ENCODE measurements around the gene TAGLN.

TAGLN gene

DNA sequence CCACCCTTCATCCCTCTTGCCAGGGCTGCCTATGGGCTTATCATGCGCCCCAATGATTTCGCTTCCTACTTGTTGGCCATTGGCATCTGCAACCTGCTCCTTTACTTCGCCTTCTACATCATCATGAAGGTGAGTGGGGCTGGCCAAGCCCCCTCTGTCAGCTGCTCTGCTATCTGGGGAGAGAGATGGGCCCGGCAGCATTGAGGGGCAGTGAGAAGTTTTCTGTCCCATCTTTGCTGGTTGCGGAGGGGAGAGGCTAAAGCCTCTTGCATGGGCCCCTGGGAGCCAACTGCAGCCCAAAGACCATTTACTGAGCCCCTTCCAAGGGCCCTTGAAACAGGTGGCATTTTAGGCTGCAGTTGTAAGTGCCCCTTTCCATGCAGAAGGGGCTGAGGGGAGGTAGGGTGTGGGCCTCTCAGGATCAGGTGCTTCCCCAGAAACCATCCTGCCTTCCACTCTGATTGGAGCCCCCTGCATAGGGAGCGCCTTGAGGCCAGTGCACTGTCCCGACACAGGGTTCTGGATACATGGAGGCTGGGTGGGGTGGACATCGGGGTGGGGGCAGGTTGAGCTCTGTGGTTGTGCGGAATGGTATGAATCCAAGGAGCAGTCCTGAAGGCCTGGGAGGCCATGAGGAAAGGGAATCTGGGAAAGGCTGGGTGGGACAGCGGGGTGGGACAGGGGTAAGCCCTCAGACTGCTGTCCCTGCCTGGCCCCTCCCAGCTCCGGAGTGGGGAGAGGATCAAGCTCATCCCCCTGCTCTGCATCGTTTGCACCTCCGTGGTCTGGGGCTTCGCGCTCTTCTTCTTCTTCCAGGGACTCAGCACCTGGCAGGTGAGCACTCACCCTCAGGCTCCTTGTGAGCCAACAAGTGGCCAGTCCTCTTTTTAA, 5.8 kb upstream of the TAGLN start:
- no peak for ATAC-seq (replicated peaks; ENCODE audit: extremely low read depth, poor library complexity, severe bottlenecking)
- no peaks in the 10 kb centered on the region for H3K27me3 Mint-ChIP-seq
- DNase-seq (ENCODE audit: low spot score in 2 of 2): no peak
- peaks cover 13% of the 10 kb centered on the region for H3K36me3 Mint-ChIP-seq (ENCODE audit: insufficient read depth)
- peaks cover 5% of the 10 kb centered on the region for H3K4me1 Mint-ChIP-seq
- no peak overlapping the region for H3K27ac Mint-ChIP-seq (ENCODE audit: low read depth)
- no peaks in the 10 kb centered on the region for H3K9me3 Mint-ChIP-seq
- H3K4me3 Mint-ChIP-seq: no peak overlapping the region

DNA sequence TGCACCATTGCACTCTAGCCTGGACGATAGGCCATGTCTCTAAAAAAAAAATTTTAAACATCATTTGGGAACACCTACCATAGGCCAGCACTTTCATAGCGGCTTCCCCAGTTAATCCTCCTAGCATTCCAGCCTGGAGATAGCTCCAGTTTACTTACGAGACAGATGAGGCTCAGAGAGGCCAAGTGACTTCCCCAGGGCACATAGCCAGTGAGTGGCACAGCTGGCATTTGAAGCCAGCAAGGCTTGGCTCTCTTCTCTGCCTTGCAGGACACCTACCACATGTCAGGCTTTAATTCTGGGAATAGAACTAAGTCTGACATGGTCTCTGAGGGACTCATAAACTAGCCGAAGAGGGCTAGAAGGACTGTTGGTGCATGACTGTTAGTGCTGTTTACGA, 4.9 kb upstream of the TAGLN start:
- Mint-ChIP-seq H3K27me3 (no peaks in the 10 kb centered on the region), H3K4me3 (no peak overlapping the region), H3K4me1 (peaks cover 5% of the 10 kb centered on the region), H3K9me3 (no peaks in the 10 kb centered on the region), H3K27ac (ENCODE audit: low read depth) (no peak overlapping the region), H3K36me3 (ENCODE audit: insufficient read depth) (peaks cover 16% of the 10 kb centered on the region)
- DNase-seq (ENCODE audit: low spot score in 2 of 2): no peak
- no peak for ATAC-seq (replicated peaks; ENCODE audit: extremely low read depth, poor library complexity, severe bottlenecking)

DNA sequence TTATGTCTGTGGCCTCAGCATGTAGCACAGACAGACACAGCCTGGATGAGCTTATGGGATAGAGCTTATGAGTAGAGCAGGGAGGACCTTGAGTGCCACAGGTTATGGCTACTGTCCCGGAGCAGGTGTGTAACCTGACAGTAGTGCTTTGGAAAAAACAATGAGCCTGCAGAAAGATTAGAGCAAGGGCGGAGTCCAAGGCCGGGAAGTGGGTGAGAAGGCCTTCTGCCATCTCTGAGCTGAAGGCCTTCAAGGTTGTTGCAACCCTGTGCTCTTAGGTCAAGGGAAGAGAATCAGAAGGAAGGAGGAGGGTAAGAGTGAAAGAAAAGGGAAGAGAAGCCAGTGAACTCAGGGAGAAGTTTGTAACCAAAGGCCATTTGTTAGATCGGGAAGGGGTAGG, 3.9 kb upstream of the TAGLN start:
- H3K36me3 Mint-ChIP-seq (ENCODE audit: insufficient read depth): peaks cover 22% of the 10 kb centered on the region
- H3K27me3 Mint-ChIP-seq: no peaks in the 10 kb centered on the region
- DNase-seq (ENCODE audit: low spot score in 2 of 2) (no peak), ATAC-seq (replicated peaks; ENCODE audit: extremely low read depth, poor library complexity, severe bottlenecking) (no peak)
- no peak overlapping the region for H3K4me3 Mint-ChIP-seq
- no peaks in the 10 kb centered on the region for H3K9me3 Mint-ChIP-seq
- H3K4me1 Mint-ChIP-seq: peaks cover 5% of the 10 kb centered on the region
- H3K27ac Mint-ChIP-seq (ENCODE audit: low read depth): peak overlapping the region; percentile 17

DNA sequence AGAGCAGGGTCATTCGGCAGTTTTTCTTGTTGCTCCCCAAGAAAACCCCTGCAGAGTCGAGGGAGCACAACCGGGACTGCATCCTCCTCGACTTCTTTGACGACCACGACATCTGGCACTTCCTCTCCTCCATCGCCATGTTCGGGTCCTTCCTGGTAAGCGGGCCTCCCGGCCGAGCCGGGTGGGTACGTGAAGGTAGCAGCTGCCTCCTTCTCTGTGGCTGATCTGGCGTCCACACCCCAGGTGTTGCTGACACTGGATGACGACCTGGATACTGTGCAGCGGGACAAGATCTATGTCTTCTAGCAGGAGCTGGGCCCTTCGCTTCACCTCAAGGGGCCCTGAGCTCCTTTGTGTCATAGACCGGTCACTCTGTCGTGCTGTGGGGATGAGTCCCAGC, 3.4 kb upstream of the TAGLN start:
- peaks cover 23% of the 10 kb centered on the region for H3K36me3 Mint-ChIP-seq (ENCODE audit: insufficient read depth)
- H3K27ac Mint-ChIP-seq (ENCODE audit: low read depth): peak overlapping the region; percentile 17
- no peak for DNase-seq (ENCODE audit: low spot score in 2 of 2)
- no peaks in the 10 kb centered on the region for H3K9me3 Mint-ChIP-seq
- H3K4me1 Mint-ChIP-seq: peaks cover 9% of the 10 kb centered on the region
- no peak for ATAC-seq (replicated peaks; ENCODE audit: extremely low read depth, poor library complexity, severe bottlenecking)
- no peaks in the 10 kb centered on the region for H3K27me3 Mint-ChIP-seq
- H3K4me3 Mint-ChIP-seq: no peak overlapping the region

DNA sequence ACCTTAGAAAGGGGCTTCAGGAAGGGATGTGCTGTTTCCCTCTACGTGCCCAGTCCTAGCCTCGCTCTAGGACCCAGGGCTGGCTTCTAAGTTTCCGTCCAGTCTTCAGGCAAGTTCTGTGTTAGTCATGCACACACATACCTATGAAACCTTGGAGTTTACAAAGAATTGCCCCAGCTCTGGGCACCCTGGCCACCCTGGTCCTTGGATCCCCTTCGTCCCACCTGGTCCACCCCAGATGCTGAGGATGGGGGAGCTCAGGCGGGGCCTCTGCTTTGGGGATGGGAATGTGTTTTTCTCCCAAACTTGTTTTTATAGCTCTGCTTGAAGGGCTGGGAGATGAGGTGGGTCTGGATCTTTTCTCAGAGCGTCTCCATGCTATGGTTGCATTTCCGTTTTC, 2.2 kb upstream of the TAGLN start:
- H3K27me3 Mint-ChIP-seq: no peaks in the 10 kb centered on the region
- H3K27ac Mint-ChIP-seq (ENCODE audit: low read depth): no peak overlapping the region
- peaks cover 22% of the 10 kb centered on the region for H3K36me3 Mint-ChIP-seq (ENCODE audit: insufficient read depth)

DNA sequence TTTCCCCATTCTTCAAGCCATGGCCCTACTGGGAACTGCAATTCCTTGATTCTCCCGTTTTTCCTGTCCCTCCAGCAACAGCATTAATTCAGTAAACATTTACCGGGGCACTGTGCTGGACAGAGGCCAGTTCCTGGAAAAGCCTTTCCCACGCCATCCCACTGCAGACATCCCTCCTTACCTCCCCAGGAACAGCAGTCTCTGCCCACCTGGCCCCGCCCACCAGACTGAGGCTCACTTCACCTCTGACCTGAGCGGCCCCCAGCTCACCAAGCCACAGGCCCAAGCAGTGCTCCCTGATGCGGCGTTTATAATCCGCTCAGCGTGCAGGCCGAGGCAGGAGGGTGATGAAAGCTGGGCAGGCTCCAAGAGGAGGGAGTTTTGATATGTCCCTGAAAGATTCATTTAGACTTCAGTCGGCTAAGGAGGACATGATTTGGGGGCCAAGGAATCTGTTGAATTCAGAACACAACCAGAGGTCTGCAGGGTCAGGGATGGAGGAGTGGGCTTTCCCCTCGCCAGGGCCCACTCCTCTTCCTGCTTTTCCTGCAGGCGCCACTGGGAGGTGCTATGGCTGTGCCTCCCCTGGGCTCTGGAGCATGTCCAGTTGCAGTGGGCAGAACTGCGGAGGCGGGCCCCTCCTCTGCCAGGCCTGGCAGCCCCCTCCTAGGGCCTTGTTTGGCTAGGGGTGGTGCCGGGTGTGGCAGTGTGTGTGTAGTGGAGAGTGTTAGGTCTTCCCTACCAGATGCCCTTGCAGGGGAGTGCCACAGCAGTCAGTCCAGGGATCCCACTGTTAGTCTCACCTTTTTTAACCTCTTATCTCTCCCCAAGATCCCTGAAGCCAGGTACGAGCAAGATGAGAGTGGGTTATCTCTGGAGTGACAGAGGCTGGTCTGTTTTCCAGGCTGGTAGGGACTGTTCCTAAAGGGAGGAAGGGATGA, 1.4 kb upstream of the TAGLN start:
- no peaks in the 10 kb centered on the region for H3K27me3 Mint-ChIP-seq
- no peaks in the 10 kb centered on the region for H3K9me3 Mint-ChIP-seq
- DNase-seq (ENCODE audit: low spot score in 2 of 2): no peak
- no peak overlapping the region for H3K4me3 Mint-ChIP-seq
- H3K4me1 Mint-ChIP-seq: peaks cover 14% of the 10 kb centered on the region
- ATAC-seq (replicated peaks; ENCODE audit: extremely low read depth, poor library complexity, severe bottlenecking): no peak
- peak overlapping the region; percentile 35 for H3K27ac Mint-ChIP-seq (ENCODE audit: low read depth)
- peaks cover 23% of the 10 kb centered on the region for H3K36me3 Mint-ChIP-seq (ENCODE audit: insufficient read depth)

More for the DNA sequence above, 2.2 kb upstream of the TAGLN start:
- H3K4me1 Mint-ChIP-seq: peaks cover 14% of the 10 kb centered on the region
- ATAC-seq (replicated peaks; ENCODE audit: extremely low read depth, poor library complexity, severe bottlenecking) (no peak), DNase-seq (ENCODE audit: low spot score in 2 of 2) (no peak)
- no peaks in the 10 kb centered on the region for H3K9me3 Mint-ChIP-seq
- no peak overlapping the region for H3K4me3 Mint-ChIP-seq

DNA sequence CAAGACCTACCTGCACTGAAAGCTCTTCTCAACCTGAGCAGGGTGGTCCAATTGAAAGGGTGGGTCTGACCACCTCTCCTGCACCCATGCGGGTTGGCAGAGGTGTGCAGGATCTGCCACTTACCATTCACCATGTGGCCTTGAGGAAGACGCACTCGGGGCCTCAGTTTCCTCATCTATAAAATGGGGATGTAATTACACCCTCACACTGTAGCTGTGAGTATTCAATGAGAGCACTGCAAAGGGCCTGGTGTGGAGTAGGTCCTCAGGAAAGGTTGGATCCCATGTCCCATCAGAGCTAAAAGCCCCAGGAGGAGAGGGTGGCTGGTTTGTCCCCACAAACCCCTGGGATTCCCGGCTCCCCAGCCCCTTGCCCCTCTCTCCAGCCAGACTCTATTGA, 557 bp upstream of the TAGLN start:
- Mint-ChIP-seq H3K27ac (ENCODE audit: low read depth) (no peak overlapping the region), H3K27me3 (no peaks in the 10 kb centered on the region), H3K36me3 (ENCODE audit: insufficient read depth) (peaks cover 24% of the 10 kb centered on the region), H3K9me3 (no peaks in the 10 kb centered on the region), H3K4me1 (peaks cover 20% of the 10 kb centered on the region), H3K4me3 (no peak overlapping the region)
- ATAC-seq (replicated peaks; ENCODE audit: extremely low read depth, poor library complexity, severe bottlenecking): no peak
- DNase-seq (ENCODE audit: low spot score in 2 of 2): no peak

DNA sequence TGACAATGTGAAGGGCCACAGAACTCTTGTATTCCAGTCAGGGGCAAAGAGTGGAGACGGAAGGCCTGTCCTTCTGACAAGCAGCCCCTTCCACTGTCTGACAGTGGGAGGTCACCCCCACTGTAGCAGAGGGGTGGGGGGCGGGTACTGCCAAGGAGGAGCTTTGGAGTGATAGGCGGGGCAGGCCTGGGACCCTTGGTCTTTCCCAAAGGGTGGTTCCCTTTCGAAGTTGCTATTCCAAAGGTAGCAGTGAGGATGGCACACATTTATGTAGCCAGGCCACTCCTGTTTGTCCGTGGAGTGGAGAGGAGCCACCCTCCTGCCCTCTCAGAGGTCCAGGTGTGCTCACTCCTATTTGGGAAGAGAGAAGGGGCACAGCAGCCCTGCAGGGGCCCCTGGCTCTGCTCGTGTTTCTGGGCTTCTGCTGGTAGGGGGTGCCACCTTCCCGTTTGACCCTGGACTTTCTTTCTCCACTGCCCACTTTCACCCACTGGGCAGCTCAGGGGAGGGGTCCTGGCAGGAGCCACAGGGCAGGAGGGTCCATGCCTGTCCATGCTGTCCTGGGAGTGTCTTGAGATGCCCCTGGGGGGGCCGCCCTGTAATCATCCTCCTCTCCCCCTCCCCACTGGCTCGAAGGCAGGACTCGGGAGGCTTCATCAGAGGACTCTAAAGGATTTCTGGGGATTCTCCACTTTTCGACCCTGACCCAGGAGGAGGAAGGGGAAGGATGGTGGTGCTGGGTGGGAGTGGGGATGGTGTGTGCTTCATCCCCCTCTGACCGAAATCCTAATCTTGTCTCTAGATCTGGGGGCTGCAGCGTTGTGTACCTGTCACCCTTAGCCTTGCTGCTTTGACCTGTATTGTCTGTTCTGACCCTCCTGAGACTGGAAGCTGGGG, 994 bp downstream of the TAGLN start:
- no peaks in the 10 kb centered on the region for H3K9me3 Mint-ChIP-seq
- peaks cover 24% of the 10 kb centered on the region for H3K4me1 Mint-ChIP-seq
- DNase-seq (ENCODE audit: low spot score in 2 of 2) (no peak), ATAC-seq (replicated peaks; ENCODE audit: extremely low read depth, poor library complexity, severe bottlenecking) (no peak)
- H3K36me3 Mint-ChIP-seq (ENCODE audit: insufficient read depth): peaks cover 35% of the 10 kb centered on the region
- no peak overlapping the region for H3K4me3 Mint-ChIP-seq
- no peaks in the 10 kb centered on the region for H3K27me3 Mint-ChIP-seq
- H3K27ac Mint-ChIP-seq (ENCODE audit: low read depth): peak overlapping the region; percentile 67

DNA sequence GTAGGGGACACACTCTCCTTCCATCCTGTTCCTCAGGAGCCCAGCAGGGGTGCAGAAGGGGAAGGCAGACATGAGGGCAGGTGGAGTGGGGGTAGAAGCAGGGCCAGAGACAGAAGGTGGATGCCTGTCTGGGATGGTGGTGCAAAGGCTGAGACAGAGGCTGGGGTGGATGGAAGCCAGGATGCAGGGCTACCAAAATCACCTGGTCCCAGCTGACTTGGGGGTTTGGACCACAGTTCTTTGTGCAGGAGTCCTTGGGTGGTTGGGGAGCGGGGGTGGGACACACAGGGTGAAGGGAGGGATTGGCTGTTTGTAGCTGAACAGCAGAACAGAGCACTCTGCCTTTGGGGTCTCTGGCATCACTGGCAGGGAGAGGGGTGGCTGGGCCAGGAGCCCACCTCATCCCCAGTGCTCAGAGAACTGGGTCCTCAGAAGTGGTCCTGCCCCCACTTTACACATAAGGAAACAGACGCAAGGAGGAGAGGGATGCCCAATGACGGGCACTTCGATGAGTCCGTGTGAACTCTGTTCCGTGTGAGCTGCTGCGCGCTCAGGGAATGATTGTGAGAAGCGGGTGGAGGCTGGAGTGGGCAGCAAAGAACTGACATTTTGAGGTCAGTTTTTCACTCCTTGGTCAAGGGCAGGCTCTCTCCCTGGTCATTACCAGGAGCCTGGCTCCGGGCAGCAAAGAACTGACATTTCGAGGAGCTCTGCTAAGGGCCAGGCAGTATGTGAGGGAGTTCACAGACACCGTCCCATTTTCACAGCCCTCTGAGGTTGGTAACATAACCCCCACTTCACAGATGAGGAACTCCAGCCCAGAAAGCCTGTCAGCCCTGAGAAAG, 1.9 kb downstream of the TAGLN start:
- Mint-ChIP-seq H3K27me3 (no peaks in the 10 kb centered on the region), H3K27ac (ENCODE audit: low read depth) (peak overlapping the region; percentile 67), H3K9me3 (no peaks in the 10 kb centered on the region), H3K4me3 (no peak overlapping the region), H3K4me1 (peaks cover 24% of the 10 kb centered on the region), H3K36me3 (ENCODE audit: insufficient read depth) (peaks cover 40% of the 10 kb centered on the region)
- DNase-seq (ENCODE audit: low spot score in 2 of 2) (no peak), ATAC-seq (replicated peaks; ENCODE audit: extremely low read depth, poor library complexity, severe bottlenecking) (no peak)

DNA sequence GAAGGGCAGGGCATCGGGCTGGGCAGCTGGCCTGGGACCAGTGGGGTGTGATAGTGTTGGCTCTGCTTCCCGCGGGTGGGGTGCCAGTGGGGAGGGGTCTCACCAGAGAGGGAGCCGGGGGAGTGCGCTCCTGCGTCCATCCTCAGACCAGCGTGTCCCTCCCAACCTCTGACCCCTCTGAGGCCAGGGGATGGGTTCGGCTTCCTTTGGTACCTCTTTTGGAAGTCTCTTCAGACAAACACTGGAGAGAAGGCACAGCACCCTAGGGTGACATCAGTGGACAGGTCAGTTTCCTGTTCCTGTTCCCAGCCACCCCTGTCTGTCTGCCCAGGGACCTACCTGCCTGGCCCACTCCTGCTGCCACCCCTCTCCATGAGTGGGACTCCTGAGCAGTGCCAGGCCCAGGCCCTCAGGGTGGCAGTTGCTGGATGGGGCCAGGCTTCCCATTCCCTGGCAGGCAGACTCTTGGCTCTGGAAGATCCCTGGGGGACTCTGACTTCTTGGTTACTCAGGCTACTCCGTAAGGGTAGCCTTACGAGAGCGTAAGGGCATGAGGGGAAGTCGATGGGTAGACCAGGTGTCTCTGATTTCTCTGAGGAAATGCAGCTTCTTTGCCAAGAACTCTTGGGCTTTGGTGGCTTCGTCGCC, 2.6 kb downstream of the TAGLN start:
- H3K9me3 Mint-ChIP-seq: no peaks in the 10 kb centered on the region
- no peak for ATAC-seq (replicated peaks; ENCODE audit: extremely low read depth, poor library complexity, severe bottlenecking)

DNA sequence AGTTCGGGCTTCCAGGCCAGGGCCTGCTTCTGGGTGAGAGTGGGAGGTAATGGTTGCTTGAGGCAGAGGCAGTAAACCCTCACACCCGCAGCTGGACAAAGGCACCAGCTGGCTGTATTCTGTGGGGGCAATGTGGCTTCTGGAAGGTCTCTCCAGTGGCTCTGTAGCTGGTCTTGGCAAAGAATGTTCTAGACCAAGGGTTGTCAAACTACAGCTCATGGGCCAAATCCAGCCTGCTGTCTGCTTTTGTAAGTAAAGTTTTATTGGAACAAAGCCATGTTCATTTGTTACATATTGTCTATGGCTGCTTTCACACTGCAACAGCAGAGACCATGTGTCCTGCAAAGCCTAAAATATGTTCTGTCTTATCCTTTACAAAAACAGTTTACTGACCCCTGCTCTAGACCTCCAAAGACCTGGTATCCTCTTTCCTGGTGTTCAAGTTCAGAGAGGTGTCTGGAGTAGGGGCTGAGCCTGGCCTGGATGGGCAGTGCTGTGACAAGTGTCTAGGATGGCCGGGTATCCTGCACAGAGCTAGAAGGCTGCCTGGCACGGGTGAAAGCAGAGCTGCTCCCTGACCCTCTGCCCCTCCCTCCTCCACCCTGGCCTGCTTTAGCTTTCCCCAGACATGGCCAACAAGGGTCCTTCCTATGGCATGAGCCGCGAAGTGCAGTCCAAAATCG, 3.4 kb downstream of the TAGLN start:
- Mint-ChIP-seq H3K4me1 (peaks cover 21% of the 10 kb centered on the region), H3K27ac (ENCODE audit: low read depth) (no peak overlapping the region), H3K36me3 (ENCODE audit: insufficient read depth) (peaks cover 37% of the 10 kb centered on the region), H3K4me3 (no peak overlapping the region), H3K27me3 (no peaks in the 10 kb centered on the region), H3K9me3 (no peaks in the 10 kb centered on the region)
- ATAC-seq (replicated peaks; ENCODE audit: extremely low read depth, poor library complexity, severe bottlenecking) (no peak), DNase-seq (ENCODE audit: low spot score in 2 of 2) (no peak)

More for the DNA sequence above, 2.6 kb downstream of the TAGLN start:
- peaks cover 24% of the 10 kb centered on the region for H3K4me1 Mint-ChIP-seq
- DNase-seq (ENCODE audit: low spot score in 2 of 2): no peak
- H3K4me3 Mint-ChIP-seq: no peak overlapping the region
- peaks cover 40% of the 10 kb centered on the region for H3K36me3 Mint-ChIP-seq (ENCODE audit: insufficient read depth)
- no peaks in the 10 kb centered on the region for H3K27me3 Mint-ChIP-seq
- H3K27ac Mint-ChIP-seq (ENCODE audit: low read depth): no peak overlapping the region

All from central memory CD8-positive, alpha-beta T cell (primary cell).